SK-N-SH (cell line): Measurements from ENCODE around the gene ARHGAP31. TPM values are rescaled to one million over a fixed set of nuclear protein-coding genes. Genes with fewer than 3 reads are reported as not detected.

Experiments
- CTCF ChIA-PET: fragments of 300-600, 350-600 bp; formaldehyde crosslinking; extraction: SDS; loops from one replicate; lab custom pipeline; 2021; lab: Yijun Ruan, JAX
- POLR2A ChIA-PET: fragments of 350-600 bp; sonication (Branson Sonifier 250); formaldehyde crosslinking; extraction: SDS; loops from one replicate; lab custom pipeline; 2020; ENCODE audit warnings: antibody characterized with exemption, inconsistent platforms; lab: Yijun Ruan, JAX
- DNase-seq: peaks from one replicate; pipeline ENCODE4 v3.0.0; 2012
- H2AFZ ChIP-seq: fragments of 200-600 bp; sonication (generic); 2 replicates; pipeline ENCODE4 v1.8.1; 2016; ENCODE audit warnings: antibody characterized with exemption, mild to moderate bottlenecking, low read depth
- H3F3A ChIP-seq: fragments of 200-600 bp; sonication (generic); replicated peaks from 2 replicates; pipeline ENCODE3; 2016; ENCODE audit warnings: antibody characterized with exemption, mild to moderate bottlenecking; ENCODE audit not compliant: insufficient read depth
- H3K27ac ChIP-seq, 2 experiments: fragments of 200-500 bp in 1 of 2; fragments of 200-600 bp in 1 of 2; sonication (Bioruptor generic) in 1 of 2; sonication (generic), shearing (Covaris generic) in 1 of 2; 2 replicates each; pipeline versions ENCODE4 v1.5.1 to v1.6.1; 2014 to 2016; ENCODE audit warnings: low read depth in 2 of 2, inconsistent platforms in 1 of 2, low read length in 1 of 2, mild to moderate bottlenecking in 1 of 2, mixed read lengths in 1 of 2
- H3K27me3 ChIP-seq: fragments of 200-600 bp; sonication (generic), shearing (Covaris generic); 2 replicates; pipeline ENCODE4 v1.6.1; 2016; ENCODE audit warnings: mixed run types; ENCODE audit not compliant: insufficient read depth
- H3K36me3 ChIP-seq, 2 experiments: fragments of 200-500 bp in 1 of 2; fragments of 200-600 bp in 1 of 2; sonication (Bioruptor generic) in 1 of 2; sonication (generic) in 1 of 2; replicated peaks in 1 of 2; 2 replicates each; pipeline versions ENCODE3 to v1.5.1; 2014 to 2016; ENCODE audit warnings: low read length in 1 of 2, mild to moderate bottlenecking in 1 of 2; ENCODE audit not compliant: insufficient read depth in 2 of 2, control insufficient read depth in 1 of 2
- H3K4me1 ChIP-seq, 2 experiments: fragments of 200-500 bp in 1 of 2; fragments of 200-600 bp in 1 of 2; sonication (Bioruptor generic) in 1 of 2; sonication (generic), shearing (Covaris generic) in 1 of 2; 2 replicates each; pipeline versions ENCODE4 v1.5.1 to v1.6.1; 2014 to 2016; ENCODE audit warnings: low read depth in 1 of 2, low read length in 1 of 2, mixed run types in 1 of 2; ENCODE audit not compliant: insufficient read depth in 2 of 2, control insufficient read depth in 1 of 2
- H3K4me2 ChIP-seq: fragments of 200-600 bp; sonication (generic), shearing (Covaris generic); 2 replicates; pipeline ENCODE4 v1.6.1; 2017; ENCODE audit warnings: mixed run types
- H3K4me3 ChIP-seq, 2 experiments: fragments of 200-500 bp in 1 of 2; fragments of 200-600 bp in 1 of 2; sonication (Bioruptor generic) in 1 of 2; sonication (generic), shearing (Covaris generic) in 1 of 2; 2 replicates each; pipeline versions ENCODE4 v1.5.1 to v1.8.1; 2014 to 2016; ENCODE audit warnings: low read depth in 2 of 2, inconsistent platforms in 1 of 2, low read length in 1 of 2, mild to moderate bottlenecking in 1 of 2, mixed read lengths in 1 of 2, moderate library complexity in 1 of 2
- H3K79me2 ChIP-seq: fragments of 200-600 bp; sonication (generic); 2 replicates; pipeline ENCODE4 v1.8.1; 2017; ENCODE audit warnings: mild to moderate bottlenecking; ENCODE audit not compliant: insufficient read depth
- H3K9ac ChIP-seq: fragments of 200-600 bp; sonication (generic); 2 replicates; pipeline ENCODE4 v1.6.1; 2017; ENCODE audit warnings: mixed run types
- H3K9me2 ChIP-seq: fragments of 200-600 bp; sonication (generic); 2 replicates; pipeline ENCODE4 v1.6.1; 2017; ENCODE audit warnings: mixed run types
- H3K9me3 ChIP-seq: fragments of 200-600 bp; sonication (generic); 2 replicates; pipeline ENCODE4 v1.6.1; 2017; ENCODE audit warnings: mixed run types, mild to moderate bottlenecking, moderate library complexity
- H4K20me1 ChIP-seq: fragments of 200-600 bp; sonication (generic); 2 replicates; pipeline ENCODE4 v1.6.1; 2017; ENCODE audit warnings: mild to moderate bottlenecking, mixed run types; ENCODE audit not compliant: insufficient read depth
- CHD2 ChIP-seq: fragments of 150-350 bp; IDR thresholded peaks from 2 replicates; pipeline ENCODE4 v1.6.1; 2018; ENCODE audit warnings: low read length; ENCODE audit not compliant: partially characterized antibody
- CTCF ChIP-seq: fragments of 200-600 bp; sonication (generic); IDR thresholded peaks from 2 replicates; pipeline ENCODE4 v1.6.1; 2017; ENCODE audit warnings: antibody characterized with exemption, mild to moderate bottlenecking, moderate library complexity
- FOXJ3 ChIP-seq: sonication (generic); formaldehyde crosslinking; IDR thresholded peaks from 2 replicates; pipeline ENCODE4 v1.5.1; 2020; ENCODE audit warnings: mild to moderate bottlenecking, missing genetic modification reagents
- FOXM1 ChIP-seq: IDR thresholded peaks from 2 replicates; pipeline ENCODE4 v1.4.0; 2012; ENCODE audit warnings: low read depth, mild to moderate bottlenecking
- GABPA ChIP-seq: IDR thresholded peaks from 2 replicates; pipeline ENCODE4 v1.4.0; 2012; ENCODE audit warnings: low read depth, mild to moderate bottlenecking
- GATA2 ChIP-seq: sonication (generic); formaldehyde crosslinking; IDR thresholded peaks from 2 replicates; pipeline ENCODE4 v1.5.0; 2020; ENCODE audit warnings: mild to moderate bottlenecking, missing genetic modification reagents
- JUND ChIP-seq: IDR thresholded peaks from 2 replicates; pipeline ENCODE4 v1.4.0; 2012
- MXI1 ChIP-seq: IDR thresholded peaks from 2 replicates; pipeline ENCODE4 v1.6.1; 2012; ENCODE audit warnings: mild to moderate bottlenecking, low read depth, low read length, improper control_type of control experiment
- NRF1 ChIP-seq: IDR thresholded peaks from 2 replicates; pipeline ENCODE4 v1.6.1; 2012; ENCODE audit warnings: low read depth, mild to moderate bottlenecking, low read length
- RAD21 ChIP-seq: IDR thresholded peaks from 2 replicates; pipeline ENCODE4 v1.6.1; 2012; ENCODE audit warnings: mild to moderate bottlenecking, low read length
- RFX5 ChIP-seq: IDR thresholded peaks from 2 replicates; pipeline ENCODE4 v1.6.1; 2012; ENCODE audit warnings: mild to moderate bottlenecking, improper control_type of control experiment, low read length
- RXRA ChIP-seq: IDR thresholded peaks from 2 replicates; pipeline ENCODE4 v1.4.0; 2012; ENCODE audit warnings: low read depth, mild to moderate bottlenecking, borderline replicate concordance
- SIN3A ChIP-seq: IDR thresholded peaks from 2 replicates; pipeline ENCODE4 v1.6.1; 2012; ENCODE audit warnings: low read depth, mild to moderate bottlenecking, low read length, moderate library complexity, borderline replicate concordance
- TAF1 ChIP-seq: IDR thresholded peaks from 2 replicates; pipeline ENCODE4 v1.6.1; 2012; ENCODE audit warnings: low read depth, mild to moderate bottlenecking, low read length, moderate library complexity, borderline replicate concordance
- USF1 ChIP-seq: IDR thresholded peaks from 2 replicates; pipeline ENCODE4 v1.4.0; 2012; ENCODE audit warnings: low read depth, borderline replicate concordance
- USF2 ChIP-seq: fragments of 150-350 bp; IDR thresholded peaks from 2 replicates; pipeline ENCODE4 v1.6.1; 2017; ENCODE audit warnings: antibody characterized with exemption, low read length, low read depth, borderline replicate concordance
- YY1 ChIP-seq: IDR thresholded peaks from 2 replicates; pipeline ENCODE4 v1.4.0; 2012; ENCODE audit warnings: low read depth, mild to moderate bottlenecking
- WGBS: methylation state at CpG from one replicate; pipeline ENCODE4 v1.1.6; 2017; ENCODE audit warnings: low lambda C conversion rate; 5-methylcytosine and 5-hydroxymethylcytosine counted together
- polyA plus RNA-seq, 3 experiments: library from polyadenylated mRNA; depleted of rRNA; stranded (reverse); fragments of >200 nt; gene quantifications; 2 replicates each; pipeline ENCODE4 v1.2.3, GENCODE V29; 2012
- TF ChIP-seq, protein P1 (sequence below): IDR thresholded peaks from 2 replicates; pipeline ENCODE4 v1.4.0; 2012; ENCODE audit warnings: low read depth, borderline replicate concordance
- TF ChIP-seq, protein P2 (sequence below): IDR thresholded peaks from 2 replicates; pipeline ENCODE4 v1.6.1; 2012; ENCODE audit warnings: mild to moderate bottlenecking, low read depth, low read length, moderate library complexity

ARHGAP31 gene
- polyA plus RNA-seq, 1 of the 3 experiments (the other 2 are of a cell fraction), result 4.4 TPM

DNA sequence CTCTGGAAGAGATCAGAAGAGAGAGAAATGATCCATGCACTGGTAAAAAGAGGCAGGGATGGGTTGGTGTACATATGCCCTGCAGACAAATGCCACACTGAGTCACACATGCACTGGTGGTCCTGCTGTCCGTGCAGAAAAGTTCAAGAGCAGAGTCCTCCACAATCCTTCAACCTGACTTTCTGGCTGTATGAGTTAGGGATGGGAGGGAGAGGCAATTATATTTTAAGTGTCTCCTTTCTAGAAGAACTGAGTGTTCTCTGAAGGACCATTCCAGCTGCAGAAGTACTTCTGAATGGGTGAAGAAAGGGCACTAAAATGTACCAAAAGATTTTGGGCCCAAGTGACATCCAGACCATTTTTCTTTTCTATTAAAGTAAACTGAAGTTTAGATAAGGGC lies 142.8 kb downstream of the ARHGAP31 start:
- Histone ChIP-seq H3K4me1 (peaks cover 0 to 7% of the 10 kb centered on the region in 2 experiments; a peak in 2 of 4 replicates), H3K79me2 (peaks cover 8% of the 10 kb centered on the region; the same call in 1 of the 2 replicates), H4K20me1 (no peaks in the 10 kb centered on the region), H3K36me3 (peaks cover 72 to 83% of the 10 kb centered on the region in 2 experiments), H3K9ac (no peak overlapping the region), H2AFZ (no peak overlapping the region), H3K4me3 (no peak overlapping the region), H3K9me2 (no peaks in the 10 kb centered on the region), H3K4me2 (no peak overlapping the region), H3F3A (peaks cover 8% of the 10 kb centered on the region), H3K27ac (no peak overlapping the region; a peak in 1 of 4 replicates), H3K9me3 (no peaks in the 10 kb centered on the region), H3K27me3 (no peaks in the 10 kb centered on the region)
- WGBS, result 85% methylated on average over 1 of the region's 1 CpG
- CTCF ChIA-PET, result interaction anchor here (0.7 kb wide), 1 partner anchor 195 kb away, joined by 3 read pairs; no protein-coding TSS in a partner anchor
- POLR2A ChIA-PET, result no interaction called here
- DNase-seq, result no peak
- TF ChIP-seq RXRA, result no peak
- no peak for TF ChIP-seq CTCF
- no peak for TF ChIP-seq FOXM1
- TF ChIP-seq, protein P1, sequence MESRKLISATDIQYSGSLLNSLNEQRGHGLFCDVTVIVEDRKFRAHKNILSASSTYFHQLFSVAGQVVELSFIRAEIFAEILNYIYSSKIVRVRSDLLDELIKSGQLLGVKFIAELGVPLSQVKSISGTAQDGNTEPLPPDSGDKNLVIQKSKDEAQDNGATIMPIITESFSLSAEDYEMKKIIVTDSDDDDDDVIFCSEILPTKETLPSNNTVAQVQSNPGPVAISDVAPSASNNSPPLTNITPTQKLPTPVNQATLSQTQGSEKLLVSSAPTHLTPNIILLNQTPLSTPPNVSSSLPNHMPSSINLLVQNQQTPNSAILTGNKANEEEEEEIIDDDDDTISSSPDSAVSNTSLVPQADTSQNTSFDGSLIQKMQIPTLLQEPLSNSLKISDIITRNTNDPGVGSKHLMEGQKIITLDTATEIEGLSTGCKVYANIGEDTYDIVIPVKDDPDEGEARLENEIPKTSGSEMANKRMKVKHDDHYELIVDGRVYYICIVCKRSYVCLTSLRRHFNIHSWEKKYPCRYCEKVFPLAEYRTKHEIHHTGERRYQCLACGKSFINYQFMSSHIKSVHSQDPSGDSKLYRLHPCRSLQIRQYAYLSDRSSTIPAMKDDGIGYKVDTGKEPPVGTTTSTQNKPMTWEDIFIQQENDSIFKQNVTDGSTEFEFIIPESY, result no peak
- no peak for TF ChIP-seq SIN3A
- no peak for TF ChIP-seq RFX5
- TF ChIP-seq TAF1, result no peak
- no peak for TF ChIP-seq YY1
- TF ChIP-seq FOXJ3, result no peak
- TF ChIP-seq NRF1, result no peak

DNA sequence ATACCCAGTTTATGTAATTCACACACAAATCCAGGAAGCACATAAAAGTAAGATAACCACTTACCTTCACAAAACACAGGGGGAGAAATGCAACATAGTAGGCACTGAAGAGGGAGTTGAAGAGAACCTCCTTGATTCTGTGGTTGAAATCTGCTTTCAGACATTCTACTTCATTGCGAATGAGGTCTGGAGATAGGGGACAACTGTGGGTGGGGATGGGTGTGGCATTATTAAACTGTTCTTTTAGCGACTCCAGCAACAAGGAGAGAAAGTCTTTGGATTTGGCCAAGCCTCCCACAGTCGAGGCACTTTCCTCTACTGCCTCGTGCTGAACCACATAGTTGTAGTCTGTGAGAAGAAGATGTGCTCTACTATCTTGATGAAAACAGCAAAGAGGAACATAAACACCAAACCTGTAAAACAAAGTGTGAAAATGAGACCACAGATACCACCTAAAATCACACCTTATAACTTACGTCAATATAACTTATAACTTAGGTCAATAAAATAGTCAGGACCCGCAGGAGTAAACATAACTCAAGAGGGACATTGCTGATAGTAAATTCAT lies 143.6 kb downstream of the ARHGAP31 start:
- CTCF ChIA-PET, result interaction anchor here (1.4 kb wide), 1 partner anchor 244 kb away, joined by 4 read pairs; no protein-coding TSS in a partner anchor
- Histone ChIP-seq H3K27me3 (no peaks in the 10 kb centered on the region), H2AFZ (no peak overlapping the region), H3K9me3 (no peaks in the 10 kb centered on the region), H3K4me2 (no peak overlapping the region), H3F3A (peaks cover 8% of the 10 kb centered on the region), H3K36me3 (peaks cover 64 to 83% of the 10 kb centered on the region in 2 experiments), H3K9me2 (no peaks in the 10 kb centered on the region), H3K4me3 (no peak overlapping the region), H3K9ac (no peak overlapping the region), H3K79me2 (peaks cover 14% of the 10 kb centered on the region; the same call in 1 of the 2 replicates), H3K4me1 (peaks cover 0 to 7% of the 10 kb centered on the region in 2 experiments; a peak in 2 of 4 replicates), H4K20me1 (no peaks in the 10 kb centered on the region), H3K27ac (no peak overlapping the region)
- 93% methylated on average over 6 of the region's 6 CpGs for WGBS
- POLR2A ChIA-PET, result no interaction called here
- no peak for DNase-seq
- TF ChIP-seq, protein P2, sequence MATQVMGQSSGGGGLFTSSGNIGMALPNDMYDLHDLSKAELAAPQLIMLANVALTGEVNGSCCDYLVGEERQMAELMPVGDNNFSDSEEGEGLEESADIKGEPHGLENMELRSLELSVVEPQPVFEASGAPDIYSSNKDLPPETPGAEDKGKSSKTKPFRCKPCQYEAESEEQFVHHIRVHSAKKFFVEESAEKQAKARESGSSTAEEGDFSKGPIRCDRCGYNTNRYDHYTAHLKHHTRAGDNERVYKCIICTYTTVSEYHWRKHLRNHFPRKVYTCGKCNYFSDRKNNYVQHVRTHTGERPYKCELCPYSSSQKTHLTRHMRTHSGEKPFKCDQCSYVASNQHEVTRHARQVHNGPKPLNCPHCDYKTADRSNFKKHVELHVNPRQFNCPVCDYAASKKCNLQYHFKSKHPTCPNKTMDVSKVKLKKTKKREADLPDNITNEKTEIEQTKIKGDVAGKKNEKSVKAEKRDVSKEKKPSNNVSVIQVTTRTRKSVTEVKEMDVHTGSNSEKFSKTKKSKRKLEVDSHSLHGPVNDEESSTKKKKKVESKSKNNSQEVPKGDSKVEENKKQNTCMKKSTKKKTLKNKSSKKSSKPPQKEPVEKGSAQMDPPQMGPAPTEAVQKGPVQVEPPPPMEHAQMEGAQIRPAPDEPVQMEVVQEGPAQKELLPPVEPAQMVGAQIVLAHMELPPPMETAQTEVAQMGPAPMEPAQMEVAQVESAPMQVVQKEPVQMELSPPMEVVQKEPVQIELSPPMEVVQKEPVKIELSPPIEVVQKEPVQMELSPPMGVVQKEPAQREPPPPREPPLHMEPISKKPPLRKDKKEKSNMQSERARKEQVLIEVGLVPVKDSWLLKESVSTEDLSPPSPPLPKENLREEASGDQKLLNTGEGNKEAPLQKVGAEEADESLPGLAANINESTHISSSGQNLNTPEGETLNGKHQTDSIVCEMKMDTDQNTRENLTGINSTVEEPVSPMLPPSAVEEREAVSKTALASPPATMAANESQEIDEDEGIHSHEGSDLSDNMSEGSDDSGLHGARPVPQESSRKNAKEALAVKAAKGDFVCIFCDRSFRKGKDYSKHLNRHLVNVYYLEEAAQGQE, result no peak
- TF ChIP-seq USF2 (no peak), RFX5 (no peak), JUND (no peak), GABPA (no peak), CHD2 (no peak), GATA2 (CRISPR knock-in tag) (no peak), RAD21 (no peak), MXI1 (no peak), USF1 (no peak)
